HepG2 (cell line): ENCODE measurements around the gene BICDL2. TPM values are rescaled to one million over a fixed set of nuclear protein-coding genes. Genes with fewer than 3 reads are reported as not detected.

Source experiments
- E2F1 ChIP-seq: sonication (generic); formaldehyde crosslinking; IDR thresholded peaks from 2 replicates; pipeline ENCODE4 v1.5.0; 2020; ENCODE audit warnings: missing genetic modification reagents
- KDM3A ChIP-seq: IDR thresholded peaks from 2 replicates; pipeline ENCODE4 v1.6.1; 2018; ENCODE audit warnings: low read depth, missing compliant biosample characterization
- MEIS1 ChIP-seq: sonication (generic); formaldehyde crosslinking; IDR thresholded peaks from 2 replicates; pipeline ENCODE4 v1.9.0; 2021; ENCODE audit warnings: mild to moderate bottlenecking, missing genetic modification reagents, moderate library complexity, borderline replicate concordance
- MTA3 ChIP-seq: sonication (generic); formaldehyde crosslinking; IDR thresholded peaks from 2 replicates; pipeline ENCODE4 v1.4.0; 2020; ENCODE audit warnings: missing genetic modification reagents
- NFAT5 ChIP-seq: sonication (generic); formaldehyde crosslinking; IDR thresholded peaks from 2 replicates; pipeline ENCODE4 v1.4.0; 2020; ENCODE audit warnings: missing genetic modification reagents
- NFATC3 ChIP-seq: sonication (generic); formaldehyde crosslinking; IDR thresholded peaks from 2 replicates; pipeline ENCODE4 v1.5.1; 2020; ENCODE audit warnings: mild to moderate bottlenecking, missing genetic modification reagents
- NPAS2 ChIP-seq: sonication (generic); formaldehyde crosslinking; IDR thresholded peaks from 2 replicates; pipeline ENCODE4 v1.8.0; 2022; ENCODE audit warnings: mild to moderate bottlenecking, missing genetic modification reagents, borderline replicate concordance
- RFX3 ChIP-seq: IDR thresholded peaks from 2 replicates; pipeline ENCODE4 v1.6.1; 2016; ENCODE audit warnings: missing biosample characterization, missing genetic modification reagents
- SIX1 ChIP-seq: sonication (generic); formaldehyde crosslinking; IDR thresholded peaks from 2 replicates; pipeline ENCODE4 v1.4.0; 2020; ENCODE audit warnings: missing genetic modification reagents, borderline replicate concordance
- SNAPC2 ChIP-seq: sonication (generic); formaldehyde crosslinking; IDR thresholded peaks from 2 replicates; pipeline ENCODE4 v1.8.1; 2022; ENCODE audit warnings: mild to moderate bottlenecking, missing genetic modification reagents
- SP2 ChIP-seq: sonication (generic); formaldehyde crosslinking; IDR thresholded peaks from 2 replicates; pipeline ENCODE4 v1.5.1; 2020; ENCODE audit warnings: mild to moderate bottlenecking, missing genetic modification reagents
- TFAP4 ChIP-seq: sonication (generic); IDR thresholded peaks from 2 replicates; pipeline ENCODE4 v1.6.1; 2016; ENCODE audit warnings: low read depth, borderline replicate concordance
- TMF1 ChIP-seq: sonication (generic); formaldehyde crosslinking; IDR thresholded peaks from 2 replicates; pipeline ENCODE4 v1.8.1; 2022; ENCODE audit warnings: low read depth, missing genetic modification reagents
- ZNF264 ChIP-seq: sonication (generic); formaldehyde crosslinking; IDR thresholded peaks from 2 replicates; pipeline ENCODE4 v1.4.0; 2020; ENCODE audit warnings: missing genetic modification reagents
- ZNF343 ChIP-seq: sonication (generic); formaldehyde crosslinking; IDR thresholded peaks from 2 replicates; pipeline ENCODE4 v1.4.0; 2020; ENCODE audit warnings: mild to moderate bottlenecking, missing genetic modification reagents
- ZNF382 ChIP-seq: sonication (generic); formaldehyde crosslinking; IDR thresholded peaks from 2 replicates; pipeline ENCODE4 v1.5.0; 2020; ENCODE audit warnings: missing genetic modification reagents, mild to moderate bottlenecking, borderline replicate concordance
- ZNF562 ChIP-seq: sonication (generic); formaldehyde crosslinking; IDR thresholded peaks from 2 replicates; pipeline ENCODE4 v1.8.0; 2022; ENCODE audit warnings: missing genetic modification reagents, borderline replicate concordance
- ZNF704 ChIP-seq: sonication (generic); formaldehyde crosslinking; IDR thresholded peaks from 2 replicates; pipeline ENCODE4 v1.8.1; 2023; ENCODE audit warnings: mild to moderate bottlenecking, inconsistent platforms, moderate library complexity, missing genetic modification reagents, borderline replicate concordance
- ZNF713 ChIP-seq: sonication (generic); formaldehyde crosslinking; IDR thresholded peaks from 2 replicates; pipeline ENCODE4 v1.4.0; 2020; ENCODE audit warnings: mild to moderate bottlenecking, missing genetic modification reagents
- ZNF724P ChIP-seq: sonication (generic); formaldehyde crosslinking; IDR thresholded peaks from 2 replicates; pipeline ENCODE4 v1.8.0; 2022; ENCODE audit warnings: missing genetic modification reagents, borderline replicate concordance
- ZSCAN21 ChIP-seq: sonication (generic); formaldehyde crosslinking; IDR thresholded peaks from 2 replicates; pipeline ENCODE4 v1.8.0; 2022; ENCODE audit warnings: mild to moderate bottlenecking, missing genetic modification reagents, moderate library complexity, borderline replicate concordance
- polyA plus RNA-seq, 8 experiments: library from polyadenylated mRNA; depleted of rRNA in 3 of 8; stranded (reverse) in 7 of 8; unstranded in 1 of 8; fragments of >200 nt; fragmentation: Illumina TruSeq in 4 of 8; extraction: Trizol in 4 of 8; gene quantifications; 2 replicates each; pipeline versions ENCODE4 v1.2.1 to v1.2.3, GENCODE V29; 2011 to 2016; ENCODE audit warnings: low read depth in 4 of 8, missing spikeins in 1 of 8, mixed read lengths in 1 of 8; ENCODE audit not compliant: insufficient read depth in 1 of 8
- total RNA-seq, 5 experiments: library from RNA; depleted of rRNA; stranded (reverse); fragments of >200 nt; fragmentation: Illumina TruSeq; extraction: Trizol; gene quantifications; 2 replicates each; pipeline ENCODE4 v1.2.3, GENCODE V29; 2016; ENCODE audit warnings: low read depth in 1 of 5

Gene BICDL2
- total and polyA plus RNA-seq, 2 of the 13 experiments (the other 11 are each of a cell fraction or from before 2014, with no cell fraction given): 0.12 TPM; not detected in 1

GRCh38 chr16:3020604-3021448 lies 15.9 kb downstream of the BICDL2 start (continued):
- 0 out of 2 replicates have a peak, but pooled peaks have one; percentile 19 for TF ChIP-seq MEIS1 (CRISPR knock-in tag)
- no peak for TF ChIP-seq ZNF382 (CRISPR knock-in tag)
- TF ChIP-seq ZNF704 (CRISPR knock-in tag): peak; percentile 23; the same call in 1 of the 2 replicates
- TF ChIP-seq KDM3A (CRISPR knock-in tag): no peak; the same call in 1 of the 2 replicates
- TF ChIP-seq NFATC3 (CRISPR knock-in tag): no peak
- peak; percentile 65; the same call in 1 of the 2 replicates for TF ChIP-seq ZSCAN21
- no peak for TF ChIP-seq NPAS2 (CRISPR knock-in tag)
- no peak for TF ChIP-seq ZNF562 (CRISPR knock-in tag)
- no peak for TF ChIP-seq TMF1 (CRISPR knock-in tag)
- peak; percentile 52; the same call in 1 of the 2 replicates for TF ChIP-seq ZNF343 (CRISPR knock-in tag)
- 0 out of 2 replicates have a peak, but pooled peaks have one; percentile 20 for TF ChIP-seq E2F1 (CRISPR knock-in tag)
- TF ChIP-seq NFAT5 (CRISPR knock-in tag): no peak
- TF ChIP-seq ZNF724P (CRISPR knock-in tag): no peak
- no peak for TF ChIP-seq RFX3 (CRISPR knock-in tag)
- no peak for TF ChIP-seq MTA3 (CRISPR knock-in tag)
- no peak for TF ChIP-seq SNAPC2 (CRISPR knock-in tag)
- TF ChIP-seq SIX1 (CRISPR knock-in tag): peak; percentile 37; the same call in 1 of the 2 replicates
- no peak for TF ChIP-seq ZNF713 (CRISPR knock-in tag)
- no peak for TF ChIP-seq ZNF264 (CRISPR knock-in tag)
- TF ChIP-seq SP2 (CRISPR knock-in tag): no peak; the same call in none of the 2 replicates
- peak; percentile 83; the same call in 1 of the 2 replicates for TF ChIP-seq TFAP4
